Subcutaneous abdominal adipose tissue (tissue), 5 donors: ENCODE measurements around the gene DEFB128.
A peak's percentile ranks its signal among the peaks of the same experiment; 100 is the strongest.
"Not testable (repeated sequence)": the region's sequence is repeated elsewhere in the genome, so short reads cannot be mapped to it uniquely, and the experiment has no call there.

Experiments
- H3K27ac ChIP-seq: one replicate; pipeline ENCODE4 v1.7.0; 2013; ENCODE audit warnings: low read depth, mild to moderate bottlenecking, inconsistent platforms, low read length, moderate library complexity
- H3K27me3 ChIP-seq, 5 donors: one replicate each; pipeline ENCODE4 v1.7.0; 2013; ENCODE audit warnings: low read length in 5 of 5, inconsistent platforms in 1 of 5; ENCODE audit not compliant: control insufficient read depth in 5 of 5, insufficient read depth in 4 of 5
- H3K36me3 ChIP-seq, 5 donors: one replicate each; pipeline ENCODE4 v1.7.0; 2013; ENCODE audit warnings: low read length in 5 of 5; ENCODE audit not compliant: control insufficient read depth in 5 of 5, insufficient read depth in 5 of 5
- H3K4me1 ChIP-seq, 5 donors: one replicate each; pipeline ENCODE4 v1.7.0; 2013; ENCODE audit warnings: low read length in 5 of 5, mild to moderate bottlenecking in 3 of 5, moderate library complexity in 1 of 5; ENCODE audit not compliant: control insufficient read depth in 5 of 5, insufficient read depth in 5 of 5
- H3K4me3 ChIP-seq, 5 donors: one replicate each; pipeline ENCODE4 v1.7.0; 2013; ENCODE audit warnings: low read length in 5 of 5, low read depth in 1 of 5
- H3K9ac ChIP-seq, 5 donors: one replicate each; pipeline ENCODE4 v1.7.0; 2013; ENCODE audit warnings: low read length in 5 of 5, mild to moderate bottlenecking in 4 of 5, moderate library complexity in 3 of 5
- H3K9me3 ChIP-seq, 5 donors: one replicate each; pipeline ENCODE4 v1.7.0; 2013; ENCODE audit warnings: low read length in 5 of 5; ENCODE audit not compliant: control insufficient read depth in 5 of 5
- donor health status: healthy.
- donor health status: healthy.
- donor health status: healthy.
- donor health status: healthy.
- donor health status: healthy.

Gene DEFB128

GRCh38 chr20:189611-190010 lies at the start of gene DEFB128:
Gene DEFB128 (minus strand): TSS chr20:189711. CDS start chr20:189623, 88 bp downstream.
- H3K4me1 ChIP-seq = no peaks in the 10 kb centered on the region
- peaks cover 0 to 3% (median 0%) of the 10 kb centered on the region in 5 donors for H3K9me3 ChIP-seq
- H3K27ac ChIP-seq = no peak within 1 kb of the TSS
- H3K9ac ChIP-seq = no peak within 1 kb of the TSS
- H3K4me3 ChIP-seq = no peak within 1 kb of the TSS
- H3K27me3 ChIP-seq = peaks cover 0 to 7% (median 0%) of the 10 kb centered on the region in 5 donors
- H3K36me3 ChIP-seq = no peaks in the 10 kb centered on the region

- Histone ChIP-seq H3K9me3 (no peaks in the 10 kb centered on the region), H3K27ac (peak overlapping the region; percentile 60), H3K27me3 (no peaks in the 10 kb centered on the region), H3K36me3 (no peaks in the 10 kb centered on the region), H3K4me1 (peaks cover 3 to 33% (median 22%) of the 10 kb centered on the region in 5 donors), H3K4me3 (peak overlapping the region in 2 of 5 donors; percentile 12 to 22), H3K9ac (peak overlapping the region in 1 of 5 donors; percentile 14)
Measured at GRCh38 chr20:237929-238328, 48.4 kb upstream of the DEFB128 start.

GRCh38 chr20:237489-237888 lies 48.0 kb upstream of the DEFB128 start:
- Histone ChIP-seq H3K9ac (peak overlapping the region in 1 of 5 donors; percentile 14), H3K36me3 (no peaks in the 10 kb centered on the region), H3K9me3 (no peaks in the 10 kb centered on the region), H3K4me1 (peaks cover 3 to 33% (median 22%) of the 10 kb centered on the region in 5 donors), H3K4me3 (peak overlapping the region in 2 of 5 donors; percentile 12 to 22), H3K27ac (peak overlapping the region; percentile 60), H3K27me3 (no peaks in the 10 kb centered on the region)

- Histone ChIP-seq H3K27me3 (no peaks in the 10 kb centered on the region), H3K9ac (peak overlapping the region in 1 of 5 donors; percentile 19), H3K9me3 (no peaks in the 10 kb centered on the region), H3K4me1 (peaks cover 3 to 33% (median 22%) of the 10 kb centered on the region in 5 donors), H3K4me3 (no peak overlapping the region), H3K36me3 (no peaks in the 10 kb centered on the region), H3K27ac (no peak overlapping the region)
Measured at GRCh38 chr20:235891-236290, 46.4 kb upstream of the DEFB128 start.

- Histone ChIP-seq H3K27ac (no peak overlapping the region), H3K27me3 (no peaks in the 10 kb centered on the region), H3K4me3 (no peak overlapping the region)
Measured at GRCh38 chr20:227439-228105, 38.1 kb upstream of the DEFB128 start.

GRCh38 chr20:226958-227357 lies 37.4 kb upstream of the DEFB128 start, which contains the start of gene DEFB129:
Gene DEFB129 (plus strand): TSS chr20:227258. CDS start chr20:227289, 31 bp downstream.
- Histone ChIP-seq H3K27me3 (no peaks in the 10 kb centered on the region), H3K36me3 (no peaks in the 10 kb centered on the region), H3K9ac (no peak within 1 kb of the TSS), H3K9me3 (no peaks in the 10 kb centered on the region), H3K27ac (no peak within 1 kb of the TSS), H3K4me1 (no peaks in the 10 kb centered on the region), H3K4me3 (no peak within 1 kb of the TSS)

More at GRCh38 chr20:227439-228105, 38.1 kb upstream of the DEFB128 start:
- Histone ChIP-seq H3K9ac (no peak overlapping the region), H3K36me3 (no peaks in the 10 kb centered on the region), H3K4me1 (no peaks in the 10 kb centered on the region), H3K9me3 (no peaks in the 10 kb centered on the region)

- H3K9ac ChIP-seq, H3K9me3 ChIP-seq, H3K4me3 ChIP-seq, H3K27ac ChIP-seq, H3K4me1 ChIP-seq, H3K27me3 ChIP-seq, H3K36me3 ChIP-seq: not testable (repeated sequence)
Measured at GRCh38 chr20:225879-226278, 36.4 kb upstream of the DEFB128 start.

- Histone ChIP-seq H3K27ac (no peak overlapping the region), H3K4me3 (no peak overlapping the region), H3K4me1 (no peaks in the 10 kb centered on the region), H3K9me3 (no peaks in the 10 kb centered on the region), H3K27me3 (peaks cover 0 to 9% (median 2%) of the 10 kb centered on the region in 5 donors), H3K9ac (no peak overlapping the region), H3K36me3 (no peaks in the 10 kb centered on the region)
Measured at GRCh38 chr20:221258-221830, 31.8 kb upstream of the DEFB128 start.

- Histone ChIP-seq H3K36me3 (no peaks in the 10 kb centered on the region), H3K4me3 (no peak overlapping the region), H3K9me3 (no peaks in the 10 kb centered on the region), H3K27ac (no peak overlapping the region), H3K27me3 (peaks cover 0 to 9% (median 2%) of the 10 kb centered on the region in 5 donors), H3K4me1 (no peaks in the 10 kb centered on the region), H3K9ac (no peak overlapping the region)
Measured at GRCh38 chr20:219290-220115, 30.0 kb upstream of the DEFB128 start.

GRCh38 chr20:217266-217665 lies 27.8 kb upstream of the DEFB128 start:
- Histone ChIP-seq H3K27ac (no peak overlapping the region), H3K4me3 (no peak overlapping the region)

More at GRCh38 chr20:217266-217665, 27.8 kb upstream of the DEFB128 start:
- Histone ChIP-seq H3K9ac (no peak overlapping the region), H3K27me3 (peaks cover 0 to 9% (median 2%) of the 10 kb centered on the region in 5 donors), H3K36me3 (no peaks in the 10 kb centered on the region), H3K4me1 (no peaks in the 10 kb centered on the region), H3K9me3 (no peaks in the 10 kb centered on the region)
